NCI-H2196 (cell line): ENCODE measurements around the gene MICALL2.
"Not testable (repeated sequence)": the region's sequence is repeated elsewhere in the genome, so short reads cannot be mapped to it uniquely, and the experiment has no call there.

Experiments used
- DNase-seq: peaks from one replicate; lab custom pipeline; 2025; ENCODE audit not compliant: unreplicated experiment; lab: John Stamatoyannopoulos, UW

The MICALL2 gene

GRCh38 chr7:1449951-1450350 lies 9.3 kb downstream of the MICALL2 start:
- DNase-seq, result no peak

GRCh38 chr7:1449501-1449900 lies 9.8 kb downstream of the MICALL2 start:
- DNase-seq, result no peak

- no peak for DNase-seq
These were observed 10.3 kb downstream of the MICALL2 start for GRCh38 chr7:1448958-1449357.

GRCh38 chr7:1447551-1448244 lies 11.6 kb downstream of the MICALL2 start:
- DNase-seq, result no peak

GRCh38 chr7:1447112-1447511 lies 12.2 kb downstream of the MICALL2 start:
- no peak for DNase-seq

- peak; percentile 85 for DNase-seq
These were observed 12.6 kb downstream of the MICALL2 start for GRCh38 chr7:1446620-1447032.

- DNase-seq, result peak; percentile 85
These were observed 13.2 kb downstream of the MICALL2 start for GRCh38 chr7:1446026-1446425.

- DNase-seq, result no peak
These were observed 13.9 kb downstream of the MICALL2 start for GRCh38 chr7:1445341-1445740.

- DNase-seq, result no peak
These were observed 14.3 kb downstream of the MICALL2 start for GRCh38 chr7:1444925-1445322.

GRCh38 chr7:1444214-1444924 lies 14.9 kb downstream of the MICALL2 start:
- no peak for DNase-seq

- DNase-seq, result not testable (repeated sequence)
These were observed 15.6 kb downstream of the MICALL2 start for GRCh38 chr7:1443587-1444200.

GRCh38 chr7:1442355-1443124 lies 16.7 kb downstream of the MICALL2 start:
- DNase-seq, result no peak

- no peak for DNase-seq
These were observed 17.5 kb downstream of the MICALL2 start for GRCh38 chr7:1441615-1442354.

GRCh38 chr7:1440620-1441019 lies 18.6 kb downstream of the MICALL2 start:
- DNase-seq, result no peak

- no peak for DNase-seq
These were observed 19.6 kb downstream of the MICALL2 start for GRCh38 chr7:1439373-1440363.

GRCh38 chr7:1438821-1439220 lies 20.4 kb downstream of the MICALL2 start:
- DNase-seq, result no peak

- DNase-seq, result no peak
These were observed 21.1 kb downstream of the MICALL2 start for GRCh38 chr7:1438208-1438607.

GRCh38 chr7:1437155-1437880 lies 22.0 kb downstream of the MICALL2 start:
- no peak for DNase-seq

- DNase-seq, result no peak
These were observed 22.7 kb downstream of the MICALL2 start for GRCh38 chr7:1436608-1437007.
